OCI-LY1 (cell line): ENCODE results near the gene ROCK2.
"Not testable (repeated sequence)": the region's sequence is repeated elsewhere in the genome, so short reads cannot be mapped to it uniquely, and the experiment has no call there.

ENCODE experiments used
- H2AFZ ChIP-seq: fragments of 200-600 bp; sonication (generic), shearing (Covaris generic); 2 replicates; pipeline ENCODE4 v1.6.0; 2014; ENCODE audit warnings: antibody characterized with exemption, mild to moderate bottlenecking, low read length
- H3F3A ChIP-seq: fragments of 200-600 bp; sonication (generic), shearing (Covaris generic); 2 replicates; pipeline ENCODE4 v1.6.0; 2014; ENCODE audit warnings: mild to moderate bottlenecking, antibody characterized with exemption, low read length, moderate library complexity; ENCODE audit not compliant: insufficient read depth
- H3K27ac ChIP-seq: fragments of 200-600 bp; sonication (generic); 2 replicates; pipeline ENCODE4 v1.5.1; 2014; ENCODE audit warnings: low read length, mixed run types, mild to moderate bottlenecking, low read depth; ENCODE audit not compliant: poor library complexity, severe bottlenecking
- H3K27me3 ChIP-seq: fragments of 200-600 bp; sonication (generic); 2 replicates; pipeline ENCODE4 v1.6.0; 2014; ENCODE audit warnings: antibody characterized with exemption, mild to moderate bottlenecking, low read length, moderate library complexity; ENCODE audit not compliant: insufficient read depth
- H3K36me3 ChIP-seq: fragments of 200-600 bp; sonication (generic); 2 replicates; pipeline ENCODE4 v1.6.1; 2014; ENCODE audit warnings: mild to moderate bottlenecking, antibody characterized with exemption, low read length, moderate library complexity, mixed read lengths; ENCODE audit not compliant: insufficient read depth
- H3K4me1 ChIP-seq: fragments of 200-600 bp; sonication (generic); 2 replicates; pipeline ENCODE4 v1.5.1; 2014; ENCODE audit warnings: mild to moderate bottlenecking, low read length, moderate library complexity; ENCODE audit not compliant: insufficient read depth, severe bottlenecking
- H3K4me2 ChIP-seq: fragments of 200-600 bp; sonication (generic), shearing (Covaris generic); 2 replicates; pipeline ENCODE4 v1.6.1; 2014; ENCODE audit warnings: low read length
- H3K4me3 ChIP-seq: fragments of 200-600 bp; sonication (generic); 2 replicates; pipeline ENCODE4 v1.5.1; 2014; ENCODE audit warnings: low read length, low read depth, mild to moderate bottlenecking, mixed read lengths; ENCODE audit not compliant: poor library complexity, severe bottlenecking
- H3K79me2 ChIP-seq: fragments of 200-600 bp; shearing (Covaris generic); 2 replicates; pipeline ENCODE4 v1.6.1; 2016; ENCODE audit warnings: mixed run types, low read length, mixed read lengths; ENCODE audit not compliant: insufficient read depth
- H3K9ac ChIP-seq: fragments of 200-600 bp; sonication (generic), shearing (Covaris generic); 2 replicates; pipeline ENCODE4 v1.6.1; 2014; ENCODE audit warnings: mild to moderate bottlenecking, low read length, mixed read lengths
- H3K9me2 ChIP-seq: fragments of 200-600 bp; sonication (generic), shearing (Covaris generic); 2 replicates; pipeline ENCODE4 v1.6.1; 2014; ENCODE audit warnings: low read depth, mild to moderate bottlenecking, low read length, mixed read lengths
- H3K9me3 ChIP-seq: fragments of 200-600 bp; shearing (Covaris generic); 2 replicates; pipeline ENCODE4 v1.6.1; 2014; ENCODE audit warnings: low read length, mixed read lengths
- H4K20me1 ChIP-seq: fragments of 200-600 bp; sonication (generic), shearing (Covaris generic); 2 replicates; pipeline ENCODE4 v1.6.0; 2016; ENCODE audit warnings: mild to moderate bottlenecking, low read length; ENCODE audit not compliant: insufficient read depth
- EZH2 ChIP-seq: fragments of 200-600 bp; sonication (generic), shearing (Covaris generic); IDR thresholded peaks from 2 replicates; pipeline ENCODE4 v1.8.0; 2017; ENCODE audit warnings: borderline replicate concordance, mixed run types, mild to moderate bottlenecking, antibody characterized with exemption, low read length, moderate library complexity, mixed read lengths
- TF ChIP-seq, protein P1 (sequence below): fragments of 200-600 bp; sonication (generic), shearing (Covaris generic); IDR thresholded peaks from 2 replicates; pipeline ENCODE4 v1.5.1; 2017; ENCODE audit warnings: mild to moderate bottlenecking, antibody characterized with exemption, low read length, moderate library complexity, mixed read lengths

ROCK2 gene

GRCh38 chr2:11263177-11263576 lies 81.3 kb downstream of the ROCK2 start:
- Histone ChIP-seq H3K9ac (no peak overlapping the region), H3K4me3 (no peak overlapping the region), H3K9me2 (no peaks in the 10 kb centered on the region), H3K4me2 (no peak overlapping the region), H2AFZ (no peak overlapping the region), H3K4me1 (no peaks in the 10 kb centered on the region), H3K9me3 (no peaks in the 10 kb centered on the region), H3F3A (no peaks in the 10 kb centered on the region), H3K27me3 (no peaks in the 10 kb centered on the region), H3K79me2 (no peaks in the 10 kb centered on the region), H4K20me1 (no peaks in the 10 kb centered on the region), H3K27ac (no peak overlapping the region), H3K36me3 (no peaks in the 10 kb centered on the region)
- no peak for TF ChIP-seq EZH2
- TF ChIP-seq, protein P1, sequence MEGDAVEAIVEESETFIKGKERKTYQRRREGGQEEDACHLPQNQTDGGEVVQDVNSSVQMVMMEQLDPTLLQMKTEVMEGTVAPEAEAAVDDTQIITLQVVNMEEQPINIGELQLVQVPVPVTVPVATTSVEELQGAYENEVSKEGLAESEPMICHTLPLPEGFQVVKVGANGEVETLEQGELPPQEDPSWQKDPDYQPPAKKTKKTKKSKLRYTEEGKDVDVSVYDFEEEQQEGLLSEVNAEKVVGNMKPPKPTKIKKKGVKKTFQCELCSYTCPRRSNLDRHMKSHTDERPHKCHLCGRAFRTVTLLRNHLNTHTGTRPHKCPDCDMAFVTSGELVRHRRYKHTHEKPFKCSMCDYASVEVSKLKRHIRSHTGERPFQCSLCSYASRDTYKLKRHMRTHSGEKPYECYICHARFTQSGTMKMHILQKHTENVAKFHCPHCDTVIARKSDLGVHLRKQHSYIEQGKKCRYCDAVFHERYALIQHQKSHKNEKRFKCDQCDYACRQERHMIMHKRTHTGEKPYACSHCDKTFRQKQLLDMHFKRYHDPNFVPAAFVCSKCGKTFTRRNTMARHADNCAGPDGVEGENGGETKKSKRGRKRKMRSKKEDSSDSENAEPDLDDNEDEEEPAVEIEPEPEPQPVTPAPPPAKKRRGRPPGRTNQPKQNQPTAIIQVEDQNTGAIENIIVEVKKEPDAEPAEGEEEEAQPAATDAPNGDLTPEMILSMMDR, result no peak

- not testable (repeated sequence) for H2AFZ ChIP-seq, H4K20me1 ChIP-seq, H3K9me2 ChIP-seq
Observed at GRCh38 chr2:11262438-11262837, 82.0 kb downstream of the ROCK2 start.

GRCh38 chr2:11261564-11261963 lies 82.9 kb downstream of the ROCK2 start:
- H3K4me3 ChIP-seq, H3K4me1 ChIP-seq, H3K9me3 ChIP-seq, H3K9ac ChIP-seq, H3K27ac ChIP-seq, H2AFZ ChIP-seq, H3K27me3 ChIP-seq, H3K36me3 ChIP-seq, H3K9me2 ChIP-seq, H3F3A ChIP-seq, H4K20me1 ChIP-seq, H3K4me2 ChIP-seq, H3K79me2 ChIP-seq: not testable (repeated sequence)

More at GRCh38 chr2:11262438-11262837, 82.0 kb downstream of the ROCK2 start:
- not testable (repeated sequence) for H3K36me3 ChIP-seq, H3K9me3 ChIP-seq, H3K4me3 ChIP-seq, H3K27me3 ChIP-seq, H3K27ac ChIP-seq, H3K4me2 ChIP-seq, H3K79me2 ChIP-seq, H3K4me1 ChIP-seq, H3F3A ChIP-seq, H3K9ac ChIP-seq

- H3K36me3 ChIP-seq, result no peaks in the 10 kb centered on the region
- no peaks in the 10 kb centered on the region for H3K9me3 ChIP-seq
- no peaks in the 10 kb centered on the region for H3K27me3 ChIP-seq
- H2AFZ ChIP-seq, result no peak overlapping the region
- TF ChIP-seq, protein P1, result no peak
- TF ChIP-seq EZH2, result no peak
- no peaks in the 10 kb centered on the region for H3K79me2 ChIP-seq
- H3K9me2 ChIP-seq, result no peaks in the 10 kb centered on the region
- no peak overlapping the region for H3K27ac ChIP-seq
- no peaks in the 10 kb centered on the region for H3K4me1 ChIP-seq
- H3F3A ChIP-seq, result no peaks in the 10 kb centered on the region
- no peak overlapping the region for H3K4me2 ChIP-seq
- no peaks in the 10 kb centered on the region for H4K20me1 ChIP-seq
- no peak overlapping the region for H3K9ac ChIP-seq
- no peak overlapping the region for H3K4me3 ChIP-seq
Observed at GRCh38 chr2:11260979-11261378, 83.5 kb downstream of the ROCK2 start.
